ENCODE results near the gene VSIG8. TPM values are rescaled to one million over a fixed set of nuclear protein-coding genes. Genes with fewer than 3 reads are reported as not detected.

VSIG8 gene
- total and polyA plus RNA-seq, 2 donors (not counting 1 experiment from before 2014, with no cell fraction given), result not detected

- Histone ChIP-seq H3K9me3 (ENCODE audit: control extremely low read depth in 1 of 3, control insufficient read depth in 2 of 3, insufficient read depth in 1 of 3, low read length in 2 of 3) (no peaks in the 10 kb centered on the region), H4K20me1 (ENCODE audit: control insufficient read depth, insufficient read depth, low read length, poor library complexity, severe bottlenecking) (no peaks in the 10 kb centered on the region), H3K79me2 (ENCODE audit: control insufficient read depth, insufficient read depth, low read length) (no peaks in the 10 kb centered on the region), H3K9ac (ENCODE audit: low read length) (no peak overlapping the region), H3K4me1 (ENCODE audit: control insufficient read depth in 2 of 2, insufficient read depth in 2 of 2, low read length in 2 of 2) (no peaks in the 10 kb centered on the region), H3K27me3 (replicated peaks in 1 of 4; ENCODE audit: control extremely low read depth in 1 of 4, control insufficient read depth in 3 of 4, insufficient read depth in 4 of 4, low read length in 3 of 4) (no peaks in the 10 kb centered on the region), H2AFZ (ENCODE audit: insufficient read depth, low read depth, low read length, poor library complexity, severe bottlenecking) (no peak overlapping the region), H3K4me3 (ENCODE audit: control extremely low read depth in 1 of 5, extremely low read depth in 1 of 5, insufficient read depth in 1 of 5, low read depth in 2 of 5, low read length in 4 of 5) (no peak overlapping the region), H3K4me2 (replicated peaks; ENCODE audit: low read depth, low read length, poor library complexity, severe bottlenecking) (no peak overlapping the region), H3K27ac (ENCODE audit: low read length in 2 of 2) (no peak overlapping the region), H3K36me3 (replicated peaks in 1 of 2; ENCODE audit: control extremely low read depth in 1 of 2, control insufficient read depth in 1 of 2, extremely low read depth in 1 of 2, insufficient read depth in 2 of 2, low read length in 1 of 2) (no peaks in the 10 kb centered on the region)
- no peak overlapping the region for H3K4me3 Mint-ChIP-seq
- no peaks in the 10 kb centered on the region for H3K9me3 Mint-ChIP-seq (ENCODE audit: insufficient read depth)
- CTCF ChIA-PET, result interaction anchor here (1.1 to 1.4 kb wide), 2 partner anchors 24 to 139 kb away, joined by 3 read pairs; no protein-coding TSS in a partner anchor
- ATAC-seq (ENCODE audit: low read depth) (no peak), DNase-seq (no peak)
- intact Hi-C loops (cut with micrococcal nuclease), result no loop called here
- no peak for TF ChIP-seq EZH2 (IDR thresholded peaks at IDR 0.05; ENCODE audit: borderline replicate concordance, insufficient read depth, low read depth, low read length, poor library complexity, severe bottlenecking)
- TF ChIP-seq CTCF (IDR thresholded peaks at IDR 0.05), result no peak
- H3K27me3 Mint-ChIP-seq, result peaks cover 27% of the 10 kb centered on the region
- POLR2A ChIA-PET, result no interaction called here
- no peaks in the 10 kb centered on the region for H3K4me1 Mint-ChIP-seq
- WGBS (ENCODE audit: insufficient coverage), result 60% methylated on average over 2 of the region's 3 CpGs
- H3K27ac Mint-ChIP-seq, result no peak overlapping the region
These were observed 6.3 kb upstream of the VSIG8 start for GRCh38 chr1:159868766-159869165.

GRCh38 chr1:159867664-159868026 is 5.2 kb upstream of the VSIG8 start:
- Histone ChIP-seq H4K20me1 (ENCODE audit: control insufficient read depth, insufficient read depth, low read length, poor library complexity, severe bottlenecking) (no peaks in the 10 kb centered on the region), H3K27me3 (replicated peaks in 1 of 4; ENCODE audit: control extremely low read depth in 1 of 4, control insufficient read depth in 3 of 4, insufficient read depth in 4 of 4, low read length in 3 of 4) (no peaks in the 10 kb centered on the region), H3K79me2 (ENCODE audit: control insufficient read depth, insufficient read depth, low read length) (no peaks in the 10 kb centered on the region), H3K4me3 (ENCODE audit: control extremely low read depth in 1 of 5, extremely low read depth in 1 of 5, insufficient read depth in 1 of 5, low read depth in 2 of 5, low read length in 4 of 5) (no peak overlapping the region), H3K4me2 (replicated peaks; ENCODE audit: low read depth, low read length, poor library complexity, severe bottlenecking) (no peak overlapping the region), H3K9ac (ENCODE audit: low read length) (no peak overlapping the region), H2AFZ (ENCODE audit: insufficient read depth, low read depth, low read length, poor library complexity, severe bottlenecking) (no peak overlapping the region), H3K9me3 (ENCODE audit: control extremely low read depth in 1 of 3, control insufficient read depth in 2 of 3, insufficient read depth in 1 of 3, low read length in 2 of 3) (no peaks in the 10 kb centered on the region), H3K27ac (ENCODE audit: low read length in 2 of 2) (no peak overlapping the region), H3K36me3 (replicated peaks in 1 of 2; ENCODE audit: control extremely low read depth in 1 of 2, control insufficient read depth in 1 of 2, extremely low read depth in 1 of 2, insufficient read depth in 2 of 2, low read length in 1 of 2) (no peaks in the 10 kb centered on the region), H3K4me1 (ENCODE audit: control insufficient read depth in 2 of 2, insufficient read depth in 2 of 2, low read length in 2 of 2) (no peaks in the 10 kb centered on the region)
- 78% methylated on average over 7 of the region's 9 CpGs for WGBS (ENCODE audit: insufficient coverage)
- no peak for DNase-seq
- POLR2A ChIA-PET, result no interaction called here
- Mint-ChIP-seq H3K9me3 (ENCODE audit: insufficient read depth) (no peaks in the 10 kb centered on the region), H3K27ac (no peak overlapping the region), H3K4me3 (no peak overlapping the region), H3K27me3 (peaks cover 34% of the 10 kb centered on the region), H3K4me1 (no peaks in the 10 kb centered on the region)
- CTCF ChIA-PET, result interaction anchor here (0.5 to 1.4 kb wide), 2 partner anchors 25 to 694 kb away, joined by 3 read pairs; no protein-coding TSS in a partner anchor
- intact Hi-C loops (cut with micrococcal nuclease), result no loop called here
- no peak for ATAC-seq (ENCODE audit: low read depth)
- TF ChIP-seq CTCF (IDR thresholded peaks at IDR 0.05) (no peak), EZH2 (IDR thresholded peaks at IDR 0.05; ENCODE audit: borderline replicate concordance, insufficient read depth, low read depth, low read length, poor library complexity, severe bottlenecking) (no peak)
